Measurements from ENCODE around the gene ADGRB2.

GRCh38 chr1:31784356-31785019 is 20.3 kb upstream of the ADGRB2 start:
- no peak for TF ChIP-seq CTCF (conservative IDR thresholded peaks at IDR 0.05; ENCODE audit: low read depth, low read length)
- TF ChIP-seq EZH2 (IDR thresholded peaks at IDR 0.05; ENCODE audit: low read length, unreplicated experiment) = no peak
